CD4-positive, alpha-beta T cell treated with Interleukin-4 for 4 hours (primary cell): Measurements from ENCODE around the gene UPK3BL2.
"Not testable (repeated sequence)": the region's sequence is repeated elsewhere in the genome, so short reads cannot be mapped to it uniquely, and the experiment has no call there.

ENCODE experiments used
- DNase-seq: peaks from one replicate; pipeline ENCODE4 v3.0.0-alpha.2; 2020

The UPK3BL2 gene

DNA sequence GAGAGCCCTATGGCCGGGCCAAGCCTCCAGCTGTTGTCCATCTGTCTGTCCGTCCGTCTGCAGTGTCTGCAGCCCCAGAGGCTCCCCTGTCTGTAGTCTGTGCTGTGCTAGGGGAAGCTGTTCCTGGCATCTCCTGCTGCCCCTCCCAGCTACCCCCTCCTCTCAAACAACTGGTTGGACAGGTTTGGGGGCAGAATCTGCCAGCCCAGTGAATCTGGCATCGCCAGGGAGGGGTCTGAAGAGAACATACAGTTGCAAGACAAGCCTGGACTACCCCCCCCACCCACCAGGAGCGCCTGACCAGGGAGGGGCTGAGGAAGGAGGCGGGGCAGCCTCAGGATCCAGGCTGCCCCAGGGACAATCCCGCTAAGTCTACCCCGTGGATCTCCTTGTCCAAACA lies at the start of gene UPK3BL2:
UPK3BL2 (minus strand) TSS at position 101 of the 400 bp plus-strand sequence; CDS start at position 41, 60 bp downstream.
- DNase-seq, result not testable (repeated sequence)

DNA sequence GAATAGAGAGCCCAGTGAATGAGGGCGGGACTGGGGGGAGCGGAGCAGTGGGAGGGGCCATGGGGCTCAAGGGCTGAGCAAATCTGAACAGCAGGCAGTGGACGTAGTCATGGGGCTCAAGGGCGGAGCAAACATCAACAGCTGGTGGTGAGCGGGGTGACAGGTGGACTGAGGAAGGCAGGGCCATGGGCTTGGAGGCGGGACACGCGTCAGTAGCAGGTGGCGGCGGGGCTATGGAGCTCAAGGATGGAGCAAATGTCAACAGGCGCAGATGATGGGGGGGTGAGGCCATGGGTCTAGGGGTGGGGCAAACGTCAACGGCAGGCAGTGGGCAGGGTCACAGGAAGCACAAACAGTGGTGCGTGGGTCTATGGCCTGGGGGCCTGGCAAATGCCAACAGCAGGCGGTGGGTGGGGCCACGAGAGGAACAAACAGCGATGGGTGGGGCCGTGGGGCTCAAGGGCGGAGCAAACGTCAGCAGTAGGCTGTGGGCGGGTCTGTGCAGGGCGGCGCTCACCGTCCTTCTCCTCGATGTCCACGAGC lies 49.1 kb upstream of the UPK3BL2 start:
- DNase-seq, result peak; percentile 52

DNA sequence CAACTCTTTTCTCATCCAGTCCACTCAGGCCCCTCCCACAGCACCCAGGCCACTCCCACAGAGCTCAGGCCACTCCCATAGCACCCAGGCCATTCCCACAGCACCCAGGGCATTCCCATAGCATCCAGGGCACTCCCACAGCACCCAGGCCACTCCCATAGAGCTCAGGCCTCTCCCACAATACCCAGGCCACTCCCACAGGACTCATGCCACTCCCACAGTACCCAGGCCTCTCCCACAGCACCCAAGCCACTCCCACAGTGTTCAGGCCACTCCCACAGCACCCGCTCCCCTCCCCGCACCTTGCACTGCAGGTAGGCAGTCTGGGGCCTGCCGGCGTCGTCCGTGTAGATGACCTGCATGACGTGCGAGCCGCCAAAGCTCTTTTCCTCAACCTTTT lies 46.4 kb upstream of the UPK3BL2 start:
- not testable (repeated sequence) for DNase-seq

GRCh38 chr7:102583495-102583894 lies 40.0 kb upstream of the UPK3BL2 start:
- DNase-seq, result not testable (repeated sequence)

GRCh38 chr7:102581722-102582121 lies 38.2 kb upstream of the UPK3BL2 start:
- DNase-seq, result not testable (repeated sequence)

- DNase-seq, result not testable (repeated sequence)
Measured at GRCh38 chr7:102578486-102578885, 35.0 kb upstream of the UPK3BL2 start.

- DNase-seq, result not testable (repeated sequence)
Measured at GRCh38 chr7:102577315-102578240, 34.1 kb upstream of the UPK3BL2 start.

DNA sequence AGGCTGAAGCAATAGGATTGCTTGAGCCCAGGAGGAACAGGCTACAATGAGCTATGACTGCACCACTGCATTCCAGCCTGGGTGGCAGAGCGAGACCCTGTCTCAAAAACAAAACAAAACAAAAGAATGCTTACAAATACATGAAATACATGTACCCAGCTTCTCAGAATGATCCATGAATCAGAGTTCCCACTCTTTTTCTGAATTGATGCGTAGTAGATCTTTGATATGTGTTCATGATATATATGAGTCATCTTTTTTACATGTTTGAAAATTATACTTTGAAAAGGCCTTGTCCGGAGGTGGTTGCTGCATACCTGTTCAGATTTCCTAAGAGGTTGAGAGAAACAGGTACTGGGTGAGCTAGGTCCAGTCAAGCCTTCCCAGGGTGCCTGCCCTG lies 32.9 kb upstream of the UPK3BL2 start:
- DNase-seq, result not testable (repeated sequence)

DNA sequence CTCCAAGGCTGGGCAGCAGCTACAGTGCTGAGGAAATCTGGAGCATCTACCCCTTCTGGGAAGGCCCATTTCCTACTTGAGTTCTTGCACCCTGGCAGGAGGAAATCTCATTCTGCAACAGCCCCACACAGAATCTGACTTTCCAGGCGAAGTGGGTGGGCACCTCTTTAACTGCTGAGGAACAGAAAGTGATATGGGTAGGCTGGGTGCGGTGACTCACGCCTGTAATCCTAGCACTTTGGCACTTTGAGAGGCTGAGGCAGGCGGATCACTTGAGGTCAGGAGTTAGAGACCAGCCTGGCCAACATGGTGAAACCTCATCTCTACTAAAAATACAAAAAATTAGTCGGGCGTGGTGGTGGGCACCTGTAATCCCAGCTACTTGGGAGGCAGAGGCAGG lies 31.1 kb upstream of the UPK3BL2 start:
- not testable (repeated sequence) for DNase-seq

- peak; percentile 95 for DNase-seq
Measured at GRCh38 chr7:102572261-102573239, 29.1 kb upstream of the UPK3BL2 start, which contains the start of gene POLR2J3. TSS of gene POLR2J3 (minus strand) at chr7:102572583. CDS start at chr7:102572521, 62 bp downstream.

GRCh38 chr7:102568620-102569019 lies 25.1 kb upstream of the UPK3BL2 start:
- DNase-seq, result not testable (repeated sequence)

- DNase-seq, result not testable (repeated sequence)
Measured at GRCh38 chr7:102550808-102551422, 7.4 kb upstream of the UPK3BL2 start, which contains the start of gene SPDYE2. TSS of gene SPDYE2 (plus strand) at chr7:102551226. CDS start at chr7:102553256, 2,030 bp downstream.

- not testable (repeated sequence) for DNase-seq
Measured at GRCh38 chr7:102546353-102546752, 2.9 kb upstream of the UPK3BL2 start.

- not testable (repeated sequence) for DNase-seq
Measured at GRCh38 chr7:102545288-102545687, 1.8 kb upstream of the UPK3BL2 start.

DNA sequence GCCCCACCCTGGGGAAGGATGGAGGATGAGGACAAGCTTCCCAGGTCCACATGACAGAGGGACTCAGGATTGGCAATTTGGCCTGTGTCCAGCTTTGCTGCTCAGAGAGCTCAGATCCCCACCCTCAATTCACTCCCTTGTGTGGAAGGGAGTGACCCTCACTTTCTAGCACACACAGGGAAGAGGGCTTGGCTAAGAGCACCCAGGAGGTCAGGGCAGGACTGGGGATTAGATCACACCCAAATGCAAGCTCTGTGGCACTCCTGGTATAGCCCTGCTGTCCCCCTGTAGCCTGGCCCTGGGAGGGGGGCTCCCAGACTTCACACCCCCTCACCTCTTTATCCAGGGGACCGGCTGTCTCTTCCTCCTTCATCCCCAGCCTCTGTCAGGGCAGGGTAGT lies 876 bp upstream of the UPK3BL2 start:
- DNase-seq, result not testable (repeated sequence)

- not testable (repeated sequence) for DNase-seq
Measured at GRCh38 chr7:102542771-102543170, 725 bp downstream of the UPK3BL2 start.

DNA sequence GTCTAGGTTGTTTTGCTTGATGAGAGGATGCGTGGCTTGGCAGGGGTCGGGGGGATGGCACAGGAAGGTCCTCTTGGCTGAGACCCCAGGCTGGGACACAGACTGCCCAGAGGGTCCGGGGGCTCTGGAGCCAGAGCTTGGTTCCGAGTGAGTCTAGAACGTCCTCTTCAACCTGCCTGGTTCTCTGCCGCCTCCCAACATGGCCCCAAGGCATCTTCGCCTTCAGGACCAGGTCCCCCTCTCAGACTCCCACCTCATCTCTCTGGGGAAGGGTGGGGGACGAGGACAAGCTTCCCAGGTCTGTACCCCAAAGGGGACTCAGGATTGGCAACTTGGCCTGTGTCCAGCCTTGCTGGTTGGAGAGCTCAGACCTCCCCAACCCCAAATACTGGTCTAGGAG lies 1.4 kb downstream of the UPK3BL2 start:
- not testable (repeated sequence) for DNase-seq

DNA sequence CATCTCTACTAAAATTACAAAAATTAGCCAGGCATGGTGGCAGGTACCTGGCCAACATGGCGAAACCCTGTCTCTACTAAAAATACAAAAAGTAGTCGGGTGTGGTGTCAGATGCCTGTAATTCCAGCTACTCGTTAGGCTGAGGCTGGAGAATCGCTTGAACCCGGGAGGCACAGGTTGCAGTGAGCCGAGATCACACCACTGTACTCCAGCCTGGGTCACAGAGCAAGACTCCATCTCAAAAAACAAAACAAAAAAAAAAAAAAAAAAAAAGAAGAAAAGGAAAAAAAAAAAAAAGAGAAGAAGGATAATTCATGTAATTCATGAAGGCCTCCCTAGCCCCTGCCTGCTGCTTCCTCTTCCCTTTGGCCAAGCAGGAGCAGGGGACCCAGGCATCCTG lies 2.9 kb downstream of the UPK3BL2 start:
- not testable (repeated sequence) for DNase-seq

GRCh38 chr7:102535062-102535615 lies 8.4 kb downstream of the UPK3BL2 start:
- DNase-seq, result not testable (repeated sequence)

GRCh38 chr7:102532127-102532526 lies 11.4 kb downstream of the UPK3BL2 start:
- not testable (repeated sequence) for DNase-seq

DNA sequence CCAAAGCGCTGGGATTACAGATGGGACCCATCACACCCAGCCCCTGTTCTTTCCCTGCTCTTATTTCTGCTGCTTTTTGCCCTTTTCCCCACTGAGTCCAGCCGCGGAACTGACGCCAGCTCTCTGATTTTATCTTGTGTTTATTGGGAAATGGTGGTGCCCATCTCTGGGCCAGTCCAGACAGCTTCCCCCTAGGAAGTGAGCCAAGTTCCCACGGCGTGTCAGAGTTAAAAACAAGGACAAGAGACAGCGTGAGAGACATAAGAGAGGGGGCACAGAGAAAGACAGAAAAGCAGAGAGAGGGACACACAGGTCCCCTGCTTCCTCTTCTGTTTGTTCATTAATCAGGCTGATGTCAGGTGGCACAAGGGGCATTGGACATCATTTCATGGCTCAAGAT lies 11.9 kb downstream of the UPK3BL2 start:
- not testable (repeated sequence) for DNase-seq
